Activated CD8-positive, alpha-beta T cell treated with anti-CD3 and anti-CD28 coated beads for 36 hours (primary cell): ENCODE results near the gene ANKRD31. TPM values are rescaled to one million over a fixed set of nuclear protein-coding genes. Genes with fewer than 3 reads are reported as not detected.
"Not testable (repeated sequence)": the region's sequence is repeated elsewhere in the genome, so short reads cannot be mapped to it uniquely, and the experiment has no call there.

Experiments used
- ATAC-seq: fragments of 200-7000 bp; cut with Tn5 transposase; one replicate; pipeline ENCODE4 v1.10.0; 2021; ENCODE audit warnings: mild to moderate bottlenecking, moderate library complexity
- CTCF ChIA-PET: fragments of 350-600 bp; sonication (Branson Sonifier 250); formaldehyde crosslinking; loops from one replicate; lab custom pipeline; 2021; ENCODE audit warnings: antibody characterized with exemption; lab: Charles Lee
- POLR2A ChIA-PET: fragments of 350-600 bp; sonication (Branson Sonifier 250); formaldehyde crosslinking; loops from one replicate; lab custom pipeline; 2021; ENCODE audit warnings: antibody characterized with exemption; lab: Charles Lee
- DNase-seq: peaks from one replicate; pipeline ENCODE4 v3.0.0-alpha.2; 2020
- H3K27ac Mint-ChIP-seq: one replicate; pipeline ENCODE4 v1.8.0; 2021; ENCODE audit warnings: mild to moderate bottlenecking, mixed read lengths
- H3K27me3 Mint-ChIP-seq: one replicate; pipeline ENCODE4 v1.8.0; 2021; ENCODE audit warnings: mixed read lengths
- H3K36me3 Mint-ChIP-seq: one replicate; pipeline ENCODE4 v1.8.0; 2021; ENCODE audit warnings: low read depth, mixed read lengths
- H3K4me1 Mint-ChIP-seq: one replicate; pipeline ENCODE4 v1.8.0; 2021; ENCODE audit warnings: low read depth, mixed read lengths
- H3K4me3 Mint-ChIP-seq: one replicate; pipeline ENCODE4 v1.8.0; 2021; ENCODE audit warnings: mild to moderate bottlenecking, moderate library complexity, mixed read lengths
- H3K9me3 Mint-ChIP-seq: one replicate; pipeline ENCODE4 v1.8.0; 2021; ENCODE audit warnings: mixed read lengths
- intact Hi-C: fragments of 100-400 bp; cut with micrococcal nuclease; formaldehyde crosslinking; loops from one replicate; pipeline ENCODE4 v1.10.0; 2022
- total RNA-seq, 2 experiments: library from RNA; stranded (reverse); gene quantifications; one replicate each; pipeline ENCODE4 v1.2.3, GENCODE V29; 2021
- TF ChIP-seq, protein P1 (sequence below): fragments of 200-600 bp; IDR thresholded peaks from one replicate; pipeline ENCODE4 v1.8.0; 2022; ENCODE audit warnings: antibody characterized with exemption, mild to moderate bottlenecking

Gene ANKRD31
- total RNA-seq, 2 experiments from 2014 or later, result 0.94 to 0.99 TPM

DNA sequence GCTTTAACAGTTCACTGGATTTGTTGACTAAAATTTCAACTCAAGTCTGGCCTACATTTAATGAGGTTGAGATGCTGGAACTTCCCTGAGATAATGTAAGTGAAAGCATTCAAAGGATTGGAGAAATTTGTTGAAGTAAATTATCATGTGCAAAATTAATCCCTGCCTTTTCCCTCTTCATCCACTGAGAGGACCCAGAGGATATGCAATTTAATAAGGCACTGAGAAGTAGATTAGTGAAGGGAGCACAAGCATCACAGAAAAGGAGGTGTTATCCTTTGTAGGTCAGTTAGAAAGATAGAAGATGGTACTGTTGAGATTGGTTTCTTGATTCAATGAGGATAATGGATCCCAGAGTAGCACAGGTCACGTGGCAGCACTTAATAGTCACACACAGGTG, 42.6 kb upstream of the ANKRD31 start:
- no peak overlapping the region for H3K4me3 Mint-ChIP-seq
- no peaks in the 10 kb centered on the region for H3K4me1 Mint-ChIP-seq
- no peaks in the 10 kb centered on the region for H3K27me3 Mint-ChIP-seq
- ATAC-seq, result no peak
- TF ChIP-seq, protein P1, sequence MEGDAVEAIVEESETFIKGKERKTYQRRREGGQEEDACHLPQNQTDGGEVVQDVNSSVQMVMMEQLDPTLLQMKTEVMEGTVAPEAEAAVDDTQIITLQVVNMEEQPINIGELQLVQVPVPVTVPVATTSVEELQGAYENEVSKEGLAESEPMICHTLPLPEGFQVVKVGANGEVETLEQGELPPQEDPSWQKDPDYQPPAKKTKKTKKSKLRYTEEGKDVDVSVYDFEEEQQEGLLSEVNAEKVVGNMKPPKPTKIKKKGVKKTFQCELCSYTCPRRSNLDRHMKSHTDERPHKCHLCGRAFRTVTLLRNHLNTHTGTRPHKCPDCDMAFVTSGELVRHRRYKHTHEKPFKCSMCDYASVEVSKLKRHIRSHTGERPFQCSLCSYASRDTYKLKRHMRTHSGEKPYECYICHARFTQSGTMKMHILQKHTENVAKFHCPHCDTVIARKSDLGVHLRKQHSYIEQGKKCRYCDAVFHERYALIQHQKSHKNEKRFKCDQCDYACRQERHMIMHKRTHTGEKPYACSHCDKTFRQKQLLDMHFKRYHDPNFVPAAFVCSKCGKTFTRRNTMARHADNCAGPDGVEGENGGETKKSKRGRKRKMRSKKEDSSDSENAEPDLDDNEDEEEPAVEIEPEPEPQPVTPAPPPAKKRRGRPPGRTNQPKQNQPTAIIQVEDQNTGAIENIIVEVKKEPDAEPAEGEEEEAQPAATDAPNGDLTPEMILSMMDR, result no peak
- H3K9me3 Mint-ChIP-seq, result no peaks in the 10 kb centered on the region
- CTCF ChIA-PET, result interaction anchor here (1.4 kb wide), 1 partner anchor 11 kb away, joined by 4 read pairs; no protein-coding TSS in a partner anchor
- no peak for DNase-seq
- POLR2A ChIA-PET, result no interaction called here
- intact Hi-C loops, result no loop called here
- H3K27ac Mint-ChIP-seq, result no peak overlapping the region
- H3K36me3 Mint-ChIP-seq, result no peaks in the 10 kb centered on the region

DNA sequence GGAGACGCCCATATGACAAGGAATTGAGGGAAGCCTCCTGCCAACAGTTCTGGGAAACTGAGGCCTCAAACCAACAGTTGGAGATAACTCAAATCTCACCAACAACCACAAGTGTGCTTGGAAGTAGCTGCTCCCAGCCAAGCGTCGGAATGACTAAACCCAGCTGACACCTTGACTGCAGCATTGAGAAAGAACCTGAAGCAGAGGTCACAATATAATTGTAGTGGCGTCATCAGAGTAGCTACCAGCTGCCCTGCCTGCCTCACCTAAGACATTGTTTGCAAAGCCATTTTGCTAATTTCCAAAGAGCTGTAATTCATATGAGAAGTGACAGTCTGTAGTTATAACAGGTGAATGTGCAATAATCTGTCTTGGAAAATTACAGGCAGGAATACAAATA, 40.8 kb upstream of the ANKRD31 start:
- Mint-ChIP-seq H3K36me3 (no peaks in the 10 kb centered on the region), H3K27ac (no peak overlapping the region), H3K4me1 (no peaks in the 10 kb centered on the region), H3K4me3 (no peak overlapping the region), H3K9me3 (no peaks in the 10 kb centered on the region), H3K27me3 (no peaks in the 10 kb centered on the region)
- DNase-seq (no peak), ATAC-seq (no peak)
- POLR2A ChIA-PET, result no interaction called here
- CTCF ChIA-PET, result interaction anchor here (0.8 to 1.6 kb wide), 2 partner anchors 9 to 342 kb away, joined by 3 read pairs; no protein-coding TSS in a partner anchor
- TF ChIP-seq, protein P1, result no peak
- intact Hi-C loops, result no loop called here

DNA sequence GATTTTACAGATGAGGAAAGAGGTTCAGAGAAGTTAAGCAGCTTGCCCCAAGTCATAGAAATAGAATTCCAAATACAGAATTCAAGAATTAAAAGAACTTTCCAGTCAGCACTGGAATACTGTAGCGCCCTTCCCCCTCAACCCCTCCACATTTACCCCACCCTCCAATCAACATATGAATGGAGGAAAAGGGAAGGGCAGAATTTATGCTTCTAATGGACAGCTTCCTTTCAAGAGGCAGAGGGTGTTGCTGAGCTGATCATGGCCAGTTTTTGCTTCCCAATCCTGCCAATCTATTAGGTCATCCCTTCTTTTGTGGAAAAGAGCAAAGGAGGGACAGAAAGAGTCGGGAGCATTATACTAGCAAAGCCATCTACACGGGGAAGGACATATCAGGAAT, 39.1 kb upstream of the ANKRD31 start:
- intact Hi-C loops, result no loop called here
- H3K4me3 Mint-ChIP-seq, result no peak overlapping the region
- DNase-seq (no peak), ATAC-seq (no peak)
- TF ChIP-seq, protein P1, result no peak
- H3K9me3 Mint-ChIP-seq, result no peaks in the 10 kb centered on the region
- ChIA-PET POLR2A (no interaction called here), CTCF (interaction anchor here (1.2 kb wide), 1 partner anchor 225 kb away, joined by 3 read pairs; no protein-coding TSS in a partner anchor)
- no peaks in the 10 kb centered on the region for H3K27me3 Mint-ChIP-seq
- no peaks in the 10 kb centered on the region for H3K4me1 Mint-ChIP-seq
- H3K36me3 Mint-ChIP-seq, result no peaks in the 10 kb centered on the region
- H3K27ac Mint-ChIP-seq, result no peak overlapping the region

- H3K36me3 Mint-ChIP-seq, result no peaks in the 10 kb centered on the region
- DNase-seq, result no peak
- no peaks in the 10 kb centered on the region for H3K27me3 Mint-ChIP-seq
- CTCF ChIA-PET, result interaction anchor here (1.2 kb wide), 1 partner anchor 225 kb away, joined by 3 read pairs; no protein-coding TSS in a partner anchor
- H3K4me3 Mint-ChIP-seq, result no peak overlapping the region
- POLR2A ChIA-PET, result no interaction called here
- no peak for ATAC-seq
- H3K27ac Mint-ChIP-seq, result no peak overlapping the region
- no peaks in the 10 kb centered on the region for H3K9me3 Mint-ChIP-seq
- TF ChIP-seq, protein P1, result no peak
- no peaks in the 10 kb centered on the region for H3K4me1 Mint-ChIP-seq
- intact Hi-C loops, result no loop called here
Observed at GRCh38 chr5:75275147-75275546, 38.5 kb upstream of the ANKRD31 start.

- DNase-seq (no peak), ATAC-seq (no peak)
- ChIA-PET POLR2A (no interaction called here), CTCF (no interaction called here)
- no peaks in the 10 kb centered on the region for H3K9me3 Mint-ChIP-seq
- no peak overlapping the region for H3K4me3 Mint-ChIP-seq
- no peaks in the 10 kb centered on the region for H3K4me1 Mint-ChIP-seq
- no peak overlapping the region for H3K27ac Mint-ChIP-seq
- TF ChIP-seq, protein P1, result no peak
- intact Hi-C loops, result no loop called here
- H3K27me3 Mint-ChIP-seq, result no peaks in the 10 kb centered on the region
- no peaks in the 10 kb centered on the region for H3K36me3 Mint-ChIP-seq
Observed at GRCh38 chr5:75274486-75274885, 37.8 kb upstream of the ANKRD31 start.

GRCh38 chr5:75270605-75271004, 33.9 kb upstream of the ANKRD31 start:
- H3K27ac Mint-ChIP-seq, H3K4me1 Mint-ChIP-seq, H3K27me3 Mint-ChIP-seq, ATAC-seq, intact Hi-C loops, DNase-seq, H3K36me3 Mint-ChIP-seq, H3K9me3 Mint-ChIP-seq, H3K4me3 Mint-ChIP-seq, CTCF ChIA-PET, POLR2A ChIA-PET: not testable (repeated sequence)
